GM23338 (cell line): ENCODE measurements around the gene ZNF579. TPM values are rescaled to one million over a fixed set of nuclear protein-coding genes. Genes with fewer than 3 reads are reported as not detected.

Source experiments
- ATAC-seq: fragments of 200-7000 bp; cut with Tn5 transposase; 3 replicates; pipeline ENCODE4 v1.9.1; 2020
- DNase-seq: peaks from one replicate; pipeline ENCODE4 v3.0.0-alpha.2; 2015; ENCODE audit warnings: low spot score
- H2AFZ ChIP-seq: fragments of 200-600 bp; sonication (generic); 2 replicates; pipeline ENCODE4 v1.8.0; 2016; ENCODE audit warnings: antibody characterized with exemption, mild to moderate bottlenecking, moderate library complexity
- H3F3A ChIP-seq: fragments of 200-600 bp; sonication (generic); replicated peaks from 2 replicates; pipeline ENCODE4 v1.8.0; 2017; ENCODE audit warnings: antibody characterized with exemption, mixed run types, low read depth
- H3K27ac ChIP-seq: fragments of 200-600 bp; sonication (generic); 2 replicates; pipeline ENCODE4 v1.6.1; 2016; ENCODE audit warnings: low read depth
- H3K27me3 ChIP-seq: fragments of 200-600 bp; sonication (generic); 2 replicates; pipeline ENCODE4 v1.8.0; 2016; ENCODE audit warnings: mild to moderate bottlenecking, mixed run types, moderate library complexity; ENCODE audit not compliant: insufficient read depth
- H3K36me3 ChIP-seq: fragments of 200-600 bp; sonication (generic); 2 replicates; pipeline ENCODE4 v1.8.0; 2016; ENCODE audit warnings: mild to moderate bottlenecking; ENCODE audit not compliant: insufficient read depth
- H3K4me1 ChIP-seq: fragments of 200-600 bp; sonication (generic); 2 replicates; pipeline ENCODE4 v1.8.0; 2016; ENCODE audit warnings: mild to moderate bottlenecking, moderate library complexity; ENCODE audit not compliant: insufficient read depth
- H3K4me2 ChIP-seq: fragments of 200-600 bp; sonication (generic); 2 replicates; pipeline ENCODE4 v1.7.1; 2017; ENCODE audit warnings: mixed run types
- H3K4me3 ChIP-seq: fragments of 200-600 bp; sonication (generic); 2 replicates; pipeline ENCODE4 v1.6.1; 2016; ENCODE audit warnings: mixed run types
- H3K79me2 ChIP-seq: fragments of 200-600 bp; sonication (generic); replicated peaks from 2 replicates; pipeline ENCODE4 v1.8.0; 2017; ENCODE audit warnings: mild to moderate bottlenecking; ENCODE audit not compliant: insufficient read depth
- H3K9me2 ChIP-seq: fragments of 200-600 bp; sonication (generic); 2 replicates; pipeline ENCODE4 v1.8.0; 2017; ENCODE audit not compliant: insufficient read depth
- H4K20me1 ChIP-seq: fragments of 200-600 bp; sonication (generic); replicated peaks from 2 replicates; pipeline ENCODE4 v1.8.0; 2017; ENCODE audit warnings: mild to moderate bottlenecking; ENCODE audit not compliant: insufficient read depth
- H3K27ac Mint-ChIP-seq: 2 replicates; pipeline ENCODE4 v1.8.0; 2020; ENCODE audit warnings: inconsistent platforms, mild to moderate bottlenecking, moderate library complexity, mixed read lengths
- H3K27me3 Mint-ChIP-seq: 3 replicates; pipeline ENCODE4 v1.8.0; 2022; ENCODE audit warnings: low read depth, mild to moderate bottlenecking, moderate library complexity, mixed read lengths, inconsistent platforms; ENCODE audit not compliant: insufficient read depth, poor library complexity
- H3K36me3 Mint-ChIP-seq: 3 replicates; pipeline ENCODE4 v1.8.0; 2021; ENCODE audit warnings: low read depth, mild to moderate bottlenecking, inconsistent platforms, moderate library complexity, mixed read lengths
- H3K4me1 Mint-ChIP-seq: 3 replicates; pipeline ENCODE4 v1.8.0; 2020; ENCODE audit warnings: mild to moderate bottlenecking, inconsistent platforms, mixed read lengths
- H3K4me3 Mint-ChIP-seq: 3 replicates; pipeline ENCODE4 v1.8.0; 2021; ENCODE audit warnings: moderate library complexity, mild to moderate bottlenecking, inconsistent platforms, mixed read lengths
- H3K9me3 Mint-ChIP-seq: 3 replicates; pipeline ENCODE4 v1.8.0; 2020; ENCODE audit warnings: moderate library complexity, mild to moderate bottlenecking, inconsistent platforms, mixed read lengths
- CREB1 ChIP-seq: fragments of 250-450 bp; sonication (Bioruptor Pico); IDR thresholded peaks from 2 replicates; pipeline ENCODE4 v1.5.0; 2020; ENCODE audit warnings: low read depth, mild to moderate bottlenecking, moderate library complexity
- EZH2phosphoT487 ChIP-seq: fragments of 200-600 bp; sonication (generic); IDR thresholded peaks from one replicate; pipeline ENCODE4 v1.8.1; 2018; ENCODE audit warnings: antibody characterized with exemption; ENCODE audit not compliant: unreplicated experiment
- JUNB ChIP-seq: IDR thresholded peaks from one replicate; pipeline ENCODE4 v1.6.1; 2016; ENCODE audit warnings: antibody characterized with exemption; ENCODE audit not compliant: unreplicated experiment
- NANOG ChIP-seq: IDR thresholded peaks from 2 replicates; pipeline ENCODE4 v1.6.1; 2016; ENCODE audit warnings: antibody characterized with exemption, borderline replicate concordance
- POLR2AphosphoS5 ChIP-seq: IDR thresholded peaks from 2 replicates; pipeline ENCODE4 v1.6.1; 2016; ENCODE audit warnings: antibody characterized with exemption, low read depth
- ZNF114 ChIP-seq: fragments of 250-450 bp; sonication (Bioruptor Pico); IDR thresholded peaks from 2 replicates; pipeline ENCODE4 v1.5.0; 2020; ENCODE audit warnings: mild to moderate bottlenecking, moderate library complexity
- ZNF331 ChIP-seq: fragments of 250-450 bp; sonication (Bioruptor Pico); IDR thresholded peaks from 2 replicates; pipeline ENCODE4 v1.5.0; 2020; ENCODE audit warnings: low read depth, mild to moderate bottlenecking, moderate library complexity
- ZNF462 ChIP-seq: fragments of 250-450 bp; sonication (Bioruptor Pico); IDR thresholded peaks from 2 replicates; pipeline ENCODE4 v1.5.0; 2020; ENCODE audit warnings: mild to moderate bottlenecking, moderate library complexity
- polyA plus RNA-seq: library from polyadenylated mRNA; unstranded; fragments of >200 nt; fragmentation: Nextera tagmentation; extraction: Ambion mirVana; gene quantifications from 2 replicates; pipeline ENCODE4 v1.2.1, GENCODE V29; 2016
- total RNA-seq: library from RNA; depleted of rRNA; stranded (reverse); fragments of >200 nt; shearing (Covaris generic); gene quantifications from 2 replicates; pipeline ENCODE4 v1.2.3, GENCODE V29; 2014
- TF ChIP-seq, protein P1 (sequence below): IDR thresholded peaks from 2 replicates; pipeline ENCODE4 v1.6.1; 2016; ENCODE audit warnings: antibody characterized with exemption
- TF ChIP-seq, protein P2 (sequence below): IDR thresholded peaks from one replicate; pipeline ENCODE4 v1.6.1; 2018; ENCODE audit warnings: antibody characterized with exemption; ENCODE audit not compliant: unreplicated experiment

ZNF579 gene
- total and polyA plus RNA-seq, 2 experiments from 2014 or later: 7.3 to 12.2 TPM

- no peaks in the 10 kb centered on the region for H3K27me3 ChIP-seq
- H4K20me1 ChIP-seq: no peaks in the 10 kb centered on the region
- H3K4me3 ChIP-seq: peak overlapping the region; percentile 22; the same call in 1 of the 2 replicates
- 0 out of 2 replicates have a peak, but pooled peaks cover 3% of the 10 kb centered on the region for H3K36me3 ChIP-seq
- 0 out of 2 replicates have a peak, but pooled peaks have one; percentile 26 for TF ChIP-seq POLR2AphosphoS5
- TF ChIP-seq NANOG: no peak
- ATAC-seq (peak; percentile 24), DNase-seq (peak; percentile 88)
- no peak overlapping the region for H3K27ac ChIP-seq
- H3K36me3 Mint-ChIP-seq: peaks cover 33% of the 10 kb centered on the region
- peaks cover 9% of the 10 kb centered on the region for H3K4me1 ChIP-seq
- no peak overlapping the region for H2AFZ ChIP-seq
- peaks cover 24% of the 10 kb centered on the region for H3K4me1 Mint-ChIP-seq
- no peaks in the 10 kb centered on the region; the same call in 1 of the 2 replicates for H3K79me2 ChIP-seq
- H3F3A ChIP-seq: peaks cover 18% of the 10 kb centered on the region
- H3K9me2 ChIP-seq: no peaks in the 10 kb centered on the region
- H3K4me3 Mint-ChIP-seq: peak overlapping the region; percentile 99
- H3K27ac Mint-ChIP-seq: peak overlapping the region; percentile 91
- peak overlapping the region; percentile 16; the same call in 1 of the 2 replicates for H3K4me2 ChIP-seq
- H3K9me3 Mint-ChIP-seq: peaks cover 3% of the 10 kb centered on the region; the same call in 2 of the 3 replicates
- H3K27me3 Mint-ChIP-seq: peaks cover 19% of the 10 kb centered on the region
Measured at GRCh38 chr19:55598034-55598433, 17.4 kb upstream of the ZNF579 start.

GRCh38 chr19:55597501-55597921 is 16.9 kb upstream of the ZNF579 start:
- H3K4me2 ChIP-seq: no peak overlapping the region
- no peak for ATAC-seq
- TF ChIP-seq CREB1 (CRISPR knock-in tag): no peak
- no peak for TF ChIP-seq NANOG
- TF ChIP-seq ZNF462 (CRISPR knock-in tag): no peak
- TF ChIP-seq JUNB: no peak
- TF ChIP-seq ZNF114 (CRISPR knock-in tag): no peak
- TF ChIP-seq ZNF331: no peak
- TF ChIP-seq, protein P1, sequence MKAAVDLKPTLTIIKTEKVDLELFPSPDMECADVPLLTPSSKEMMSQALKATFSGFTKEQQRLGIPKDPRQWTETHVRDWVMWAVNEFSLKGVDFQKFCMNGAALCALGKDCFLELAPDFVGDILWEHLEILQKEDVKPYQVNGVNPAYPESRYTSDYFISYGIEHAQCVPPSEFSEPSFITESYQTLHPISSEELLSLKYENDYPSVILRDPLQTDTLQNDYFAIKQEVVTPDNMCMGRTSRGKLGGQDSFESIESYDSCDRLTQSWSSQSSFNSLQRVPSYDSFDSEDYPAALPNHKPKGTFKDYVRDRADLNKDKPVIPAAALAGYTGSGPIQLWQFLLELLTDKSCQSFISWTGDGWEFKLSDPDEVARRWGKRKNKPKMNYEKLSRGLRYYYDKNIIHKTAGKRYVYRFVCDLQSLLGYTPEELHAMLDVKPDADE: no peak
- TF ChIP-seq EZH2phosphoT487: no peak
- no peak for TF ChIP-seq POLR2AphosphoS5
- TF ChIP-seq, protein P2, sequence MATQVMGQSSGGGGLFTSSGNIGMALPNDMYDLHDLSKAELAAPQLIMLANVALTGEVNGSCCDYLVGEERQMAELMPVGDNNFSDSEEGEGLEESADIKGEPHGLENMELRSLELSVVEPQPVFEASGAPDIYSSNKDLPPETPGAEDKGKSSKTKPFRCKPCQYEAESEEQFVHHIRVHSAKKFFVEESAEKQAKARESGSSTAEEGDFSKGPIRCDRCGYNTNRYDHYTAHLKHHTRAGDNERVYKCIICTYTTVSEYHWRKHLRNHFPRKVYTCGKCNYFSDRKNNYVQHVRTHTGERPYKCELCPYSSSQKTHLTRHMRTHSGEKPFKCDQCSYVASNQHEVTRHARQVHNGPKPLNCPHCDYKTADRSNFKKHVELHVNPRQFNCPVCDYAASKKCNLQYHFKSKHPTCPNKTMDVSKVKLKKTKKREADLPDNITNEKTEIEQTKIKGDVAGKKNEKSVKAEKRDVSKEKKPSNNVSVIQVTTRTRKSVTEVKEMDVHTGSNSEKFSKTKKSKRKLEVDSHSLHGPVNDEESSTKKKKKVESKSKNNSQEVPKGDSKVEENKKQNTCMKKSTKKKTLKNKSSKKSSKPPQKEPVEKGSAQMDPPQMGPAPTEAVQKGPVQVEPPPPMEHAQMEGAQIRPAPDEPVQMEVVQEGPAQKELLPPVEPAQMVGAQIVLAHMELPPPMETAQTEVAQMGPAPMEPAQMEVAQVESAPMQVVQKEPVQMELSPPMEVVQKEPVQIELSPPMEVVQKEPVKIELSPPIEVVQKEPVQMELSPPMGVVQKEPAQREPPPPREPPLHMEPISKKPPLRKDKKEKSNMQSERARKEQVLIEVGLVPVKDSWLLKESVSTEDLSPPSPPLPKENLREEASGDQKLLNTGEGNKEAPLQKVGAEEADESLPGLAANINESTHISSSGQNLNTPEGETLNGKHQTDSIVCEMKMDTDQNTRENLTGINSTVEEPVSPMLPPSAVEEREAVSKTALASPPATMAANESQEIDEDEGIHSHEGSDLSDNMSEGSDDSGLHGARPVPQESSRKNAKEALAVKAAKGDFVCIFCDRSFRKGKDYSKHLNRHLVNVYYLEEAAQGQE: no peak

More at GRCh38 chr19:55597501-55597921, 16.9 kb upstream of the ZNF579 start:
- Histone ChIP-seq H3K27me3 (peaks cover 2% of the 10 kb centered on the region; the same call in 1 of the 2 replicates), H3F3A (peaks cover 18% of the 10 kb centered on the region), H3K4me3 (no peak overlapping the region), H3K36me3 (0 out of 2 replicates have a peak, but pooled peaks cover 3% of the 10 kb centered on the region), H4K20me1 (no peaks in the 10 kb centered on the region), H3K9me2 (no peaks in the 10 kb centered on the region), H3K4me1 (peaks cover 9% of the 10 kb centered on the region), H3K27ac (no peak overlapping the region), H3K79me2 (no peaks in the 10 kb centered on the region; the same call in 1 of the 2 replicates), H2AFZ (no peak overlapping the region)
- DNase-seq: no peak
- H3K4me1 Mint-ChIP-seq: peaks cover 24% of the 10 kb centered on the region
- peaks cover 16% of the 10 kb centered on the region for H3K27me3 Mint-ChIP-seq
- H3K36me3 Mint-ChIP-seq: peaks cover 33% of the 10 kb centered on the region
- H3K27ac Mint-ChIP-seq: no peak overlapping the region
- H3K4me3 Mint-ChIP-seq: no peak overlapping the region
- H3K9me3 Mint-ChIP-seq: peaks cover 3% of the 10 kb centered on the region; the same call in 2 of the 3 replicates
